DND-41 (cell line): ENCODE measurements around the gene KASH5.

Source experiments
- ATAC-seq: fragments of 200-7000 bp; cut with Tn5 transposase; 3 replicates; pipeline ENCODE4 v1.9.1; 2021; ENCODE audit warnings: low read depth; ENCODE audit not compliant: insufficient read depth
- DNase-seq: peaks from one replicate; pipeline ENCODE4 v3.0.0-alpha.2; 2020
- H2AFZ ChIP-seq: 2 replicates; pipeline ENCODE4 v1.6.0; 2012; ENCODE audit warnings: low read depth, low read length
- H3K27ac ChIP-seq: 2 replicates; pipeline ENCODE4 v1.5.1; 2012; ENCODE audit warnings: low read length, inconsistent platforms
- H3K27me3 ChIP-seq: fragments of 200-600 bp; sonication (generic); 2 replicates; pipeline ENCODE4 v1.6.0; 2012; ENCODE audit warnings: low read length, mild to moderate bottlenecking, inconsistent platforms; ENCODE audit not compliant: insufficient read depth, poor library complexity
- H3K36me3 ChIP-seq: 2 replicates; pipeline ENCODE4 v1.5.1; 2012; ENCODE audit warnings: low read length, inconsistent platforms; ENCODE audit not compliant: insufficient read depth
- H3K4me1 ChIP-seq: 2 replicates; pipeline ENCODE4 v1.5.1; 2012; ENCODE audit warnings: mild to moderate bottlenecking, low read length; ENCODE audit not compliant: insufficient read depth
- H3K4me2 ChIP-seq: 2 replicates; pipeline ENCODE4 v1.6.0; 2012; ENCODE audit warnings: mild to moderate bottlenecking, moderate library complexity, low read length, inconsistent platforms; ENCODE audit not compliant: insufficient read depth
- H3K4me3 ChIP-seq, 2 experiments: fragments of 200-600 bp in 1 of 2; shearing (Covaris generic) in 1 of 2; 2 replicates each; pipeline ENCODE4 v1.5.1; 2012 to 2016; ENCODE audit warnings: inconsistent platforms in 2 of 2, low read length in 2 of 2, mild to moderate bottlenecking in 2 of 2, low read depth in 1 of 2, moderate library complexity in 1 of 2
- H3K79me2 ChIP-seq: 2 replicates; pipeline ENCODE4 v1.6.0; 2012; ENCODE audit warnings: low read length, inconsistent platforms; ENCODE audit not compliant: insufficient read depth
- H3K9ac ChIP-seq: 2 replicates; pipeline ENCODE4 v1.6.0; 2012; ENCODE audit warnings: low read depth, mild to moderate bottlenecking, inconsistent platforms, low read length, moderate library complexity
- H3K9me3 ChIP-seq: 2 replicates; pipeline ENCODE4 v1.5.1; 2012; ENCODE audit warnings: low read length, moderate library complexity, mild to moderate bottlenecking, inconsistent platforms; ENCODE audit not compliant: insufficient read depth, severe bottlenecking
- H4K20me1 ChIP-seq: 2 replicates; pipeline ENCODE4 v1.6.0; 2012; ENCODE audit warnings: low read length; ENCODE audit not compliant: insufficient read depth
- EZH2 ChIP-seq: IDR thresholded peaks from 3 replicates; pipeline ENCODE4 v1.6.1; 2012; ENCODE audit warnings: borderline replicate concordance, low read depth, mild to moderate bottlenecking, moderate library complexity, low read length, inconsistent platforms; ENCODE audit not compliant: severe bottlenecking
- TF ChIP-seq, protein P1 (sequence below): IDR thresholded peaks from 2 replicates; pipeline ENCODE4 v1.5.1; 2012; ENCODE audit warnings: borderline replicate concordance, low read length, moderate library complexity, mild to moderate bottlenecking; ENCODE audit not compliant: poor library complexity, severe bottlenecking; ENCODE audit errors: extremely low read depth

Gene KASH5

DNA sequence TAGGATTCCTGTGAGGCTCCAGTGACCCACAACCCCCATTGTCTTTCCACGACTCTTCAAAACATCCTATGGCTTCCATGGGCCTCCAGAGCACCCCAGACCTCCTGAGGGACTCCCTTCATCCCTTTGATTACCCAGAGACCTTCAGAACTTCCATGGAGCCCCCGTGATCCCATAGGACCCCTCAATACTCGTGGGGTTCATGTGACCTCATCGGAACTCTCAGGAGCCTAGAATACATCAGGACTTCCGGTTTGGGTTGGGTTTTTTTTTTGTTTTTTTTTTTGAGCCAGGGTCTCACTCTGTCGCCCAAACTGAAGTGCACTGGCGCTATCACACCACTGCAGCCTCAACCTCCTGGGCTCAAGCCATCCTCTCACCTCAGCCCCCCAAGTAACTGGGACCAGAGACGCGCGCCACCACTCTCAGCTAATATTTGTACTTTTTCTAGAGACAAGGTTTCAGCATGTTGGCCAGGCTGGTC lies 65.8 kb downstream of the KASH5 start:
- Histone ChIP-seq H3K9me3 (no peaks in the 10 kb centered on the region), H3K27ac (peak overlapping the region; percentile 93), H3K9ac (peak overlapping the region; percentile 85), H3K4me2 (peak overlapping the region; percentile 78), H3K79me2 (peaks cover 70% of the 10 kb centered on the region), H3K4me1 (peaks cover 36% of the 10 kb centered on the region), H3K27me3 (no peaks in the 10 kb centered on the region), H3K4me3 (peak overlapping the region; percentile 70 to 91), H4K20me1 (peaks cover 10% of the 10 kb centered on the region; the same call in 1 of the 2 replicates), H2AFZ (peak overlapping the region; percentile 52), H3K36me3 (peaks cover 44% of the 10 kb centered on the region)
- no peak for TF ChIP-seq EZH2
- TF ChIP-seq, protein P1, sequence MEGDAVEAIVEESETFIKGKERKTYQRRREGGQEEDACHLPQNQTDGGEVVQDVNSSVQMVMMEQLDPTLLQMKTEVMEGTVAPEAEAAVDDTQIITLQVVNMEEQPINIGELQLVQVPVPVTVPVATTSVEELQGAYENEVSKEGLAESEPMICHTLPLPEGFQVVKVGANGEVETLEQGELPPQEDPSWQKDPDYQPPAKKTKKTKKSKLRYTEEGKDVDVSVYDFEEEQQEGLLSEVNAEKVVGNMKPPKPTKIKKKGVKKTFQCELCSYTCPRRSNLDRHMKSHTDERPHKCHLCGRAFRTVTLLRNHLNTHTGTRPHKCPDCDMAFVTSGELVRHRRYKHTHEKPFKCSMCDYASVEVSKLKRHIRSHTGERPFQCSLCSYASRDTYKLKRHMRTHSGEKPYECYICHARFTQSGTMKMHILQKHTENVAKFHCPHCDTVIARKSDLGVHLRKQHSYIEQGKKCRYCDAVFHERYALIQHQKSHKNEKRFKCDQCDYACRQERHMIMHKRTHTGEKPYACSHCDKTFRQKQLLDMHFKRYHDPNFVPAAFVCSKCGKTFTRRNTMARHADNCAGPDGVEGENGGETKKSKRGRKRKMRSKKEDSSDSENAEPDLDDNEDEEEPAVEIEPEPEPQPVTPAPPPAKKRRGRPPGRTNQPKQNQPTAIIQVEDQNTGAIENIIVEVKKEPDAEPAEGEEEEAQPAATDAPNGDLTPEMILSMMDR: no peak
- no peak for ATAC-seq
- no peak for DNase-seq

DNA sequence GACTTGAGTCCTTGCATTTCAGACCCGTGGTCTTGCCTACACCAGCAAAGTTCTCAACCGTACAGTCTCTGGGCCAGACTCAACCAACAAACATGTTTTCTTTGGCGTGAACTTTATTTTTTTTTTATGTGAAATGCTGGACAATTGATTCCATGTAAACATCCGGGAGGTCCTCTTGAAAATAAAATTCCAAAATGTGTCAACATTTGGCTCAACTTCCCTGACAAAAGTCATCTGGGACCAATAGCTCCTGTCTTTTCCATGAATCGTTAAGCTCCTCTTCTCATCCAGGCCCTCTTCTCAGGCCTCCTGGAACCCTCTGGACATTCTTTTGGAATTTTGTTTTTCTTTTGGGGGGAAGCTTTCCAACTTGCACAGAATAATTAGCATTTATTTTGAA lies 67.7 kb downstream of the KASH5 start:
- Histone ChIP-seq H3K9me3 (no peaks in the 10 kb centered on the region), H3K27me3 (no peaks in the 10 kb centered on the region), H3K4me1 (peaks cover 23% of the 10 kb centered on the region), H3K79me2 (peaks cover 57% of the 10 kb centered on the region), H3K4me2 (no peak overlapping the region), H3K4me3 (no peak overlapping the region), H3K9ac (no peak overlapping the region), H2AFZ (no peak overlapping the region), H4K20me1 (no peaks in the 10 kb centered on the region), H3K36me3 (peaks cover 45% of the 10 kb centered on the region), H3K27ac (no peak overlapping the region)
- DNase-seq: no peak
- no peak for TF ChIP-seq EZH2
- TF ChIP-seq, protein P1: no peak
- ATAC-seq: no peak

DNA sequence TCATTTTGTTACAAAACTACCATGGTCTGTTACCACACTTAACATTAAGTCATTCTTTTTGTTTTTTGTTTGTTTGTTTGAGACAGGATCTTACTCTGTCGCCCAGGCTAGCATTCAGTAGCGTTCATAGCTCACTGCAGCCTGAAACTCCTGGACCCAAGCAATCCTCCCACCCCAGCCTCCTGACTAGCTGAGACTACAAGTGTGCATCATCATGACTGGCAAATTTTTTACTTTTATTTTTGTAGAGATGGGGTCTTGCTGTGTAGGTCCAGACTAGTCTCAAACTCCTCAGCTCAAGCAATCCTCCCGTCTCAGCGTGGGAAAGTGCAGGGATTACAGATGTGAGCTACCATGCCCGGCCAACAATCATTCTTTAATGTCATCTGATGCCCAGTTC lies 68.3 kb downstream of the KASH5 start:
- ATAC-seq: no peak
- H3K27ac ChIP-seq: no peak overlapping the region
- H2AFZ ChIP-seq: no peak overlapping the region
- peaks cover 22% of the 10 kb centered on the region for H3K4me1 ChIP-seq
- DNase-seq: no peak
- H3K79me2 ChIP-seq: peaks cover 53% of the 10 kb centered on the region
- TF ChIP-seq EZH2: no peak
- TF ChIP-seq, protein P1: no peak
- H4K20me1 ChIP-seq: no peaks in the 10 kb centered on the region
- no peak overlapping the region for H3K4me3 ChIP-seq
- no peak overlapping the region for H3K9ac ChIP-seq
- H3K4me2 ChIP-seq: no peak overlapping the region
- H3K27me3 ChIP-seq: no peaks in the 10 kb centered on the region
- no peaks in the 10 kb centered on the region for H3K9me3 ChIP-seq
- peaks cover 45% of the 10 kb centered on the region for H3K36me3 ChIP-seq

DNA sequence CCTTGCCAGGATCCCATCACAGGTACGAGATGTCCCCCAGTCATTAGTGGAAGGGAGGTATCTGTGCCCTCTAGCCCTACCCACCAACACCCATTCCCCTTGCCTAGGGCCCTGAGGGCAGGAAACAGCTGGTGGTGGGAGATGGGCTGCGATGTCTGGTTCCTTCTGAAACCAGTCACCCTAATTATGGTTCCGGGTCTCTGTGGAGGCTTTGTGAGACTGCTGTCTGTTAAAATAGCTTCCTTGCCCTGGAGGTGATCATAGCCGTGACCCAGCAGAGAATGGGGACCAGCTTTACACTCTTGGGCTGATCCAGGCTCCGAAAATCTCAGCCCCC lies 70.5 kb downstream of the KASH5 start:
- Histone ChIP-seq H2AFZ (no peak overlapping the region), H3K4me1 (peaks cover 12% of the 10 kb centered on the region), H3K79me2 (peaks cover 43% of the 10 kb centered on the region), H3K9me3 (no peaks in the 10 kb centered on the region), H3K4me3 (no peak overlapping the region), H3K27me3 (no peaks in the 10 kb centered on the region), H3K36me3 (peaks cover 43% of the 10 kb centered on the region), H4K20me1 (no peaks in the 10 kb centered on the region), H3K27ac (0 out of 2 replicates have a peak overlapping the region, but pooled peaks have one; percentile 6), H3K4me2 (no peak overlapping the region), H3K9ac (no peak overlapping the region)
- TF ChIP-seq, protein P1: no peak
- no peak for TF ChIP-seq EZH2
- ATAC-seq: no peak
- DNase-seq: no peak
